HAP-1 (cell line): ENCODE results near the gene TBC1D4.
"Not testable (repeated sequence)": the region's sequence is repeated elsewhere in the genome, so short reads cannot be mapped to it uniquely, and the experiment has no call there.

Experiments used
- DNase-seq, 2 experiments: peaks; one replicate each; pipeline ENCODE4 v3.0.0-alpha.2; 2016 to 2020; ENCODE audit warnings: low spot score in 2 of 2
- H3K27me3 ChIP-seq: fragments of 250-450 bp; sonication (Bioruptor Pico); 2 replicates; pipeline ENCODE4 v1.5.1; 2020; ENCODE audit warnings: low read depth, mild to moderate bottlenecking, moderate library complexity
- H3K36me3 ChIP-seq: fragments of 250-450 bp; sonication (Bioruptor Pico); replicated peaks from 2 replicates; pipeline ENCODE4 v1.5.1; 2020; ENCODE audit warnings: mild to moderate bottlenecking
- H3K4me1 ChIP-seq: fragments of 250-450 bp; sonication (Bioruptor Pico); 2 replicates; pipeline ENCODE4 v1.5.1; 2020; ENCODE audit warnings: mild to moderate bottlenecking
- H3K4me3 ChIP-seq: fragments of 250-450 bp; sonication (Bioruptor Pico); 2 replicates; pipeline ENCODE4 v1.5.1; 2020; ENCODE audit warnings: mild to moderate bottlenecking, moderate library complexity
- H3K9me3 ChIP-seq: fragments of 250-450 bp; sonication (Bioruptor Pico); 2 replicates; pipeline ENCODE4 v1.5.1; 2020; ENCODE audit warnings: mild to moderate bottlenecking, moderate library complexity
- in situ Hi-C: fragments of 300-500 bp; cut with MboI; formaldehyde crosslinking; loops from 3 replicates; pipeline ENCODE4 v1.14.3; 2020; ENCODE audit warnings: low sequenced_read_pairs, inconsistent platforms, mixed read lengths

TBC1D4 gene

DNA sequence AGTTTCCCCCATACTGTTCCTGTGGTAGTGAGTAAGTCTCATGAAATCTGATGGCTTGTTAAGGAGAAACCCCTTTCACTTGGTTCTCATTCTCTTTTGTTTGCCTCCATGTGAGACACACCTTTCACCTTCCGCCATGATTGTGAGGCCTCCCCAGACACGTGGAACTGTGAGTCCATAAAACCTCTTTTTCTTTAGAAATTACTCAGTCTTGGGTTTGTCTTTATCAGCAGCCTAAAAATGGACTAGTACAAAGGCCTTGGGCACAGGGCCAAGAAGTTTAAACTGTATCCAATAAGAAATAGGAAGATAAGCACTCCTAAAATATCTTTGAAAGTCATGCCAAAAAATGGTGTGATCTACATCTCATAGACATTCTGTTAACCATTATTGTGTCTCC lies 176.9 kb downstream of the TBC1D4 start:
- H3K27me3 ChIP-seq = no peaks in the 10 kb centered on the region
- no peaks in the 10 kb centered on the region for H3K9me3 ChIP-seq
- DNase-seq = no peak
- in situ Hi-C loops = no loop called here
- no peak overlapping the region for H3K4me3 ChIP-seq
- no peaks in the 10 kb centered on the region for H3K4me1 ChIP-seq
- H3K36me3 ChIP-seq = no peaks in the 10 kb centered on the region

GRCh38 chr13:75303263-75303662 lies 178.7 kb downstream of the TBC1D4 start:
- DNase-seq = no peak
- H3K9me3 ChIP-seq = no peaks in the 10 kb centered on the region
- no peaks in the 10 kb centered on the region for H3K4me1 ChIP-seq
- H3K4me3 ChIP-seq = no peak overlapping the region
- H3K36me3 ChIP-seq = no peaks in the 10 kb centered on the region; the same call in 1 of the 2 replicates
- in situ Hi-C loops = no loop called here
- H3K27me3 ChIP-seq = no peaks in the 10 kb centered on the region

- Histone ChIP-seq H3K4me3 (no peak overlapping the region), H3K9me3 (no peaks in the 10 kb centered on the region), H3K36me3 (no peaks in the 10 kb centered on the region; the same call in 1 of the 2 replicates), H3K4me1 (no peaks in the 10 kb centered on the region), H3K27me3 (no peaks in the 10 kb centered on the region)
- in situ Hi-C loops = no loop called here
- no peak for DNase-seq
Measured at GRCh38 chr13:75302071-75302698, 179.8 kb downstream of the TBC1D4 start.

GRCh38 chr13:75299913-75300862 lies 181.8 kb downstream of the TBC1D4 start:
- no peaks in the 10 kb centered on the region; the same call in 1 of the 2 replicates for H3K36me3 ChIP-seq
- no peaks in the 10 kb centered on the region for H3K27me3 ChIP-seq
- in situ Hi-C loops = no loop called here
- DNase-seq = no peak
- no peaks in the 10 kb centered on the region for H3K4me1 ChIP-seq
- H3K9me3 ChIP-seq = no peaks in the 10 kb centered on the region
- no peak overlapping the region for H3K4me3 ChIP-seq

DNA sequence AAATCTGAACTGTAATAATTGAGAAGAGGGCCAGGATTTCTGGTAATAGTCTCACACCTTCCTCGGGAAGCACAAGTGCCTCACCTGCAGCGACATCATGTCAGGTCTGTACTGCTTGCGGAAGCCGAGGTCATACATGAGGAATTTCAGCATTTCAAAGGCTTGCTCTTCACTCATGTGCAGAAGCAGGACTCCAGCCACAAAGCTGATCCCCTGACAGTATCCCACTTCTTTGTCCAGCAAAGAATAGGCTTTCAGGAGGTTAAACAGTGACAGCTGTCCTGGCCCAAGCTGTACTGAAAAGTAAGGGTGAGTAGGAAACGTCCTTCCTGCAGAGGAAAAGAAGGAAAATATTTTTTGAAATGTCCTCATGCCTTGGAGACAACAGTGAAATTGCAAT lies 182.7 kb downstream of the TBC1D4 start:
- Histone ChIP-seq H3K9me3 (no peaks in the 10 kb centered on the region), H3K4me3 (no peak overlapping the region), H3K36me3 (no peaks in the 10 kb centered on the region; the same call in 1 of the 2 replicates), H3K27me3 (no peaks in the 10 kb centered on the region), H3K4me1 (no peaks in the 10 kb centered on the region)
- no peak for DNase-seq
- in situ Hi-C loops = no loop called here

DNA sequence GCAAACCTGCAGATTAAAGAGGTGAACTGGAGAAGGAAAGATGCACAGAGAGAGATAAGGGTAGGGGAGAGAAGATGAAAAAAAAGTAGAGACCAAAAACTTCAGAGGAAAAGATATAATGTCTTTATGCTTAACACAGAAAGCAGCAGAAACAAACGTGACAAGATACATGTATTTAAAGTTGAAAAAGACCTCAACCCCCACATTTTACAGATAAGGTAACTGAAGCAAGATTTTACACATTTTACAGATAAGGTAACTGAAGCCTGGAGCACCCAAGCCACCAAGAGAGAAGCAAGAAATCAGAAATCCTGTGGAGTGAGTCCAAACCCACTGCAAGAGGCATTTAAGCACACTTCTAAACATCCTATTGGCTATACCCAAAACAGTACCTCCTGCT lies 185.3 kb downstream of the TBC1D4 start:
- no peaks in the 10 kb centered on the region for H3K27me3 ChIP-seq
- no peaks in the 10 kb centered on the region for H3K9me3 ChIP-seq
- H3K36me3 ChIP-seq = no peaks in the 10 kb centered on the region; the same call in 1 of the 2 replicates
- DNase-seq = no peak
- in situ Hi-C loops = no loop called here
- H3K4me1 ChIP-seq = peaks cover 6% of the 10 kb centered on the region; the same call in 1 of the 2 replicates
- H3K4me3 ChIP-seq = no peak overlapping the region

DNA sequence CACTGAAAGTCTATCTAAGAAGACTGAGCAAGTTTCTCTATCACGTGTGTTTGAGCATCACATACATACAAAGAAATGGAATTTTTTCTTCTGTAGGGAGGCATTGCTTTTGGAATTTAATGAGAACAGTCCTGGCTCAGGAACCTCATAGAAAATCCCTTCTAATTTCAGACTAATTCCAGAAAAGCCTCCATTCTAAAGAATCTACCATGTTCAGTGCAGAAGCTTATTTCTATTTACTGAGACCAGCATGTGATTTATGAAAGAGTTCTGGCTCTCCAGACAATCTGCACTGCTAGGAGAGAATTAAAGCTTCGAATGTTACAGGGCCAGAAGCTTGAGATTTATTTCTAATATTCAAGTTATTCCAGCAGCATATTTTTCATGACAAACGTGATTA lies 186.8 kb downstream of the TBC1D4 start:
- no peak for DNase-seq
- Histone ChIP-seq H3K36me3 (no peaks in the 10 kb centered on the region; the same call in 1 of the 2 replicates), H3K27me3 (no peaks in the 10 kb centered on the region), H3K4me3 (no peak overlapping the region), H3K9me3 (no peaks in the 10 kb centered on the region), H3K4me1 (peaks cover 6% of the 10 kb centered on the region; the same call in 1 of the 2 replicates)
- in situ Hi-C loops = no loop called here

DNA sequence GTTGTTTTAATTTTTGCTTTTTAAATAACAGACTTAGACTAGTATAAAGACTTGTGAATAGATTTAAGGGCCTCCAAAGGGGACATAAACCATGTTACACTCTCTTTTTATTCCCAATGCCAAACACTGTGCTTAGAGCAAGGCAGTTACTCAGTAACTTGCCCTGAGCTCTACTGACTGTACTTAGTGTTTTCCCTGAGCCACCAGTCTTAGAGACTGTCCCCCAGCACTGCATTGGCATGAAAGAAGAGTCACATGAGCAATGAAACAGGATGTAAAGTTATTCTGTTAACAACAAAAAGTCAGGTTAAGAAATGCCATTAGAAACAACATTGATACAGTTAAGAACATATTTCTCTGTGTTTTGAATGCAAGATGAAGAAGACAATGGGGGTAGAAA lies 187.9 kb downstream of the TBC1D4 start:
- no peak for DNase-seq
- in situ Hi-C loops = no loop called here
- H3K4me3 ChIP-seq = no peak overlapping the region
- no peaks in the 10 kb centered on the region for H3K27me3 ChIP-seq
- no peaks in the 10 kb centered on the region; the same call in 1 of the 2 replicates for H3K36me3 ChIP-seq
- H3K9me3 ChIP-seq = no peaks in the 10 kb centered on the region
- peaks cover 6% of the 10 kb centered on the region; the same call in 1 of the 2 replicates for H3K4me1 ChIP-seq

- Histone ChIP-seq H3K4me1 (no peaks in the 10 kb centered on the region), H3K9me3 (no peaks in the 10 kb centered on the region), H3K36me3 (no peaks in the 10 kb centered on the region), H3K27me3 (no peaks in the 10 kb centered on the region), H3K4me3 (no peak overlapping the region)
- DNase-seq = no peak
- in situ Hi-C loops = no loop called here
Measured at GRCh38 chr13:75285310-75285709, 196.7 kb downstream of the TBC1D4 start.

DNA sequence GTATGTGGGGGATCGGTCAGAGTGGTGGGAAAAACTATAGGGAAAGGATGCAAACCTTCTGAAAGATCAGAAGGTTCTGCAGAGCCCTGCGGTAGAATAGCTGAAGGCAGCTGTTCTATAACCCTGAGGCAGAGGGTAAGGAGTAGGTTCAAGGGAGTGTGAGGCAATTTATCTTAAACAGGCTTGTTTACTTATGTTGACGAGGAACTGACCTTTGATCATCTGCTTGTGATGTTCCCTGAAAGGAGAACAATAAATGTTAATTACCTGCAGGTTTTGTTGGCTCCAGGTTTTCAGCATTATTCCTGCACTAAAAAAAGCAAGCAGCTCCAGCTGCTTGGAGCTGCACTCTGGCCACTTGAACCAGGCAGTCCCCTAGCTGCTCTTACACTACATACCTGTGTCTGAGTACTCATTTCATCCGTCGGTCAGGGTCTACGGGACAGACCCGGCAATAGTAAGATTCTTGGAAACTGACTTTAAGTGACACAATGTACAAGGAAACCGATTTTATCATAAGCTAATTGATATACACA lies 202.1 kb downstream of the TBC1D4 start:
- no peaks in the 10 kb centered on the region for H3K27me3 ChIP-seq
- in situ Hi-C loops = no loop called here
- no peaks in the 10 kb centered on the region for H3K9me3 ChIP-seq
- H3K4me3 ChIP-seq = no peak overlapping the region
- H3K4me1 ChIP-seq = no peaks in the 10 kb centered on the region
- no peaks in the 10 kb centered on the region for H3K36me3 ChIP-seq
- DNase-seq = no peak

DNA sequence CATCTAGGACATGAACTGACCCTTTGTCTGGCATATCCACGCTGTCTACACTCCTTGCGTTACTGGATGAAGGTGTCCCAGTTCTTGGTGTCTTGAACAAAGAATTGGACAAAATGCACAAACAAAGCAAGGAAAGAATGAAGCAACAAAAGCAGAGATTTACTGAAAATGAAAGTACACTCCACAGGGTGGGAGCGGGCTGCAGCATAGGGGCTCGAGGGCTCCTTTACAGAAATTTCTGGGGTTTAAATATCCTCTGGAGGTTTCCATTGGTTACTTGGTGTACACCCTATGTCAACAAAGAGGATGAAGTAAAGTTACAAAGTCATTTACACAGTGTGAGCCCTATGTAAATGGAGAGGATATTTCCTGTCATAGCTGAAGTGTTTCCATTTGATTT lies 208.3 kb downstream of the TBC1D4 start:
- H3K9me3 ChIP-seq, in situ Hi-C loops: not testable (repeated sequence)

DNA sequence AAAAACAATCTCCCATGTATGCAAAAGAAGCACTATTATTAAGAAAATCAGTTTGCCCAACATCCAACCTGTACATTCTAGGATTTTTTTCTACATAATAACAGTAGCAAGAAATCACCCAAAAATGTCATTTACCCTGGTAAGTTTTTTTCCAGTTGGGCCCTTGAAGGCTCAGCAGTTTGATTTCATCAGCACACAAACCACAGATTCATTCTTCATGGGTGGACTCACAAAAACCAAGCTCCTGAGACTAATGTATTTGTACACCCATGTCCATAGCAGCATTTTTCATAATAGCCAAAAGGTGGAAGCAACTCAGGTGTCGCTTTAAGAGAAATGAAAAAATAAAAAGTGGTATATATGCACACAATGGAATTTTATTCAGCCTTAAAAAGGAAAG lies 210.1 kb downstream of the TBC1D4 start:
- Histone ChIP-seq H3K9me3 (no peaks in the 10 kb centered on the region), H3K36me3 (no peaks in the 10 kb centered on the region), H3K4me1 (peaks cover 5% of the 10 kb centered on the region; the same call in 1 of the 2 replicates), H3K4me3 (no peak overlapping the region), H3K27me3 (no peaks in the 10 kb centered on the region)
- DNase-seq = no peak
- in situ Hi-C loops = no loop called here

More for the DNA sequence above, 208.3 kb downstream of the TBC1D4 start:
- H3K27me3 ChIP-seq, H3K36me3 ChIP-seq, H3K4me1 ChIP-seq, H3K4me3 ChIP-seq, DNase-seq: not testable (repeated sequence)

DNA sequence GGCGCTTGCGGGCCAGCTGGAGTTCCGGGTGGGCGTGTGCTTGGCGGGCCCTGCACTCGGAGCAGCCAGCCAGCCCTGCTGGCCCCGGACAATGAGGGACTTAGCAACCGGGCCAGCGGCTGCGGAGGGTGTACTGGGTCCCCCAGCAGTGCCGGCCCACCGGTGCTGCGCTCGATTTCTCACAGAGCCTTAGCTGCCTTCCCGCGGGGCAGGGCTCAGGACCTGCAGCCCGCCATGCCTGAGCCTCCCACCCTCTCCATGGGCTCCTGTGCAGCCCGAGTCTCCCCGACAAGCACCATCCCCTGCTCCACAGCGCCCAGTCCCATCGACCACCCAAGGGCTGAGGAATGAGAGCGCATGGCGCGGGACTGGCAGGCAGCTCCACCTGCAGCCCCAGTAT lies 213.5 kb downstream of the TBC1D4 start:
- H3K9me3 ChIP-seq, H3K4me3 ChIP-seq, H3K36me3 ChIP-seq, DNase-seq, H3K27me3 ChIP-seq, in situ Hi-C loops, H3K4me1 ChIP-seq: not testable (repeated sequence)

DNA sequence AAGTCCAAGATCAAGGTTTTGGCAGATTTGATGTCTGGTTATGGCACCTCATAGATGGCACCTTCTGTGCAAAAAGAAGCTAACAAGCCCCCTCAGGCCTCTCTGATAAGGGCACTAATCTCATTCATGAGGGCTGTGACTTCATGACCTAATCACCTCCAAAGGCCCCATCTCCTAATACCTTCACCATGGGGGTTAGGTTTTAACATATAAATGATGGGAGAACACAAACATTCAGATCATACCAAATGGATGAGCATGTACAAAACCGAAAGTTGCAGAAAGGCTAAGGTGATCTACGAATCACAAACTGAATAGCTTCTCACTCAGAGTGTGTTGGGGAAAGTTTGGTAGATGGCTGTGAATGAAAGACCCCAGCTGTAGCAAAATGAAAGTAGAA lies 217.4 kb downstream of the TBC1D4 start:
- Histone ChIP-seq H3K36me3 (no peaks in the 10 kb centered on the region), H3K27me3 (no peaks in the 10 kb centered on the region), H3K4me1 (no peaks in the 10 kb centered on the region), H3K4me3 (no peak overlapping the region), H3K9me3 (no peaks in the 10 kb centered on the region)
- in situ Hi-C loops = no loop called here
- no peak for DNase-seq
